ENCODE measurements around the gene ZNF516.

- no peak for TF ChIP-seq CTCF (IDR thresholded peaks at IDR 0.05)
- TF ChIP-seq POLR2AphosphoS5 (IDR thresholded peaks at IDR 0.05): no peak
These were observed 53.9 kb downstream of the ZNF516 start for GRCh38 chr18:76441002-76441667.
